HG02884 (cell line): Measurements from ENCODE around the gene ACER1.
"Not testable (repeated sequence)": the region's sequence is repeated elsewhere in the genome, so short reads cannot be mapped to it uniquely, and the experiment has no call there.

Experiments
- ATAC-seq: cut with Tn5 transposase; IDR thresholded peaks from one replicate; pipeline ENCODE4 v1.9.1; 2021; ENCODE audit warnings: mild to moderate bottlenecking, moderate library complexity; ENCODE audit not compliant: unreplicated experiment

The ACER1 gene

DNA sequence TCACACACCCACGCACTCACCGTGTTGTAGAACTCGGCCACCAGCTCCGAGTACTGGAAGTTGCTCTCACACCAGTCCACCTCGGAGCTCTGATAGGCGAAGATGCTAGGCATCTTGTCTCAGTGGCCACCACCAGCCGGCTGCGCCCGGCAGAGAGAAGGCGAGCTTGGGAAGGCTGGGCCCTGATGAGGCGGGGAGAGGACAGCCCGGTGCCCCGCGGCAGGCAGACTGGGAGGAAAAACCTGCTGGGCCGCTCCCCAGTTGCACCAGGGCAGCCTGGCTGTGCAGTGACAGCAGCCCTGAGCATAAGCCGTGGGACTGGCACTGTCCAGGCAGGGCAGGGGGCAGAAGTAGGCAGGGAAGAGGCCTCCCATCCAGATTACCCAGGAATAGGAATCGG lies at the start of gene ACER1:
TSS of gene ACER1 (minus strand) at position 174 of the 400 bp plus-strand sequence. CDS start at position 113, 61 bp downstream.
- no peak for ATAC-seq

GRCh38 chr19:6383188-6383587 lies 49.8 kb upstream of the ACER1 start:
- no peak for ATAC-seq

DNA sequence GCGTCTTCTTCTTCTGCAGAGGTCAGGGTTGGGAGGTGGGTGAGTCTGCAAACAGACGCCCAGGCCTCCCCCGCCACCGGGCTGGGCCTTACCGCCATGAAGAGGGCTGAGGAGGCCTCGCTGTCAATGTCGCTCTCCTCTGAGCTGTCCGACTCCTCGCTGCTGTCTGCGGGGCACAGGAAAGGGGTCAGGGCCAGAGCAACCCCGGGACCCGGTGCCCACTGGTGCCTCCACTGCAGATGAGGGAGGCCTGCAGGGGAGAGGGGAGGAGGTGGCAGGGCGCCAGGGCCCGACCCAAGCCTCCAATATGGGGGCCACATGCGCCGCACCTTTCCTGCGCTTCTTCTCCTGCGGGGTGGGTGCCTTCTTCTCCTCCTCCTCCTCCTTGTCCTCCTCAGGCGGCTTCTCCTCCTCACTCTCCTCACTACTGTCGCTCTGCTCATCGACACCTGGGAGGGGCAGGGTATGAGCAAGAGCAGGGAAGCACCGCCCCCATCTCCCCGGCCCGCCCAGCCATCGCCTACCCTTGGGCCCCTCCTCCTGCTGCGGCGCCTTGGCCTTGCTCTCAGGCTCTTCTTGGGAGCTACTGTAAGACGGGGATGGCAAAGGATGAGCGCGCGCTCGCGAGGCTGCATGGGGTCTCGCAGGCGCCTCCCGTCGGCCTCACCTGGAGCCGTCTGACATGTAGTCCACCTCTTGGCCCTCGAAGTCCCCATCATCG lies 47.8 kb upstream of the ACER1 start:
- no peak for ATAC-seq

DNA sequence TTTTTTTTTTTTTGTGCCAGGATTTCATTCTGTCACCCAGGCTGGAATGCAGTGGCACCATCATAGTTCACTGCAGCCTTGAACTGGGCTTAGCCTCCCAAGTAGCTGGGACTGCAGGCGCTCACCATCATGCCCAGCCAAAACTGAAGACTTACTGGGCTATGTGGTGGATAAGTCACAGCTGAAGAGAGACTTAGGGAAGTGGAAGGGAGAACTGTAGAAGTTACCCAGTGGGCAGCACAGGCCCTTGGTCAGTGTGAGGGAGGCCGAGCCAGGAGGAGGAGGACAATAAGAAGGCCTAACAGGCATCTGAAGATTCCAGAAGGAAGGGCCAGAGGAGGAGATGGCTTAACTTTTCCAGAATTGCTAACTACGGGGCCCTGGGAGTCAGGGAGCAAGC lies 46.3 kb upstream of the ACER1 start:
- no peak for ATAC-seq

DNA sequence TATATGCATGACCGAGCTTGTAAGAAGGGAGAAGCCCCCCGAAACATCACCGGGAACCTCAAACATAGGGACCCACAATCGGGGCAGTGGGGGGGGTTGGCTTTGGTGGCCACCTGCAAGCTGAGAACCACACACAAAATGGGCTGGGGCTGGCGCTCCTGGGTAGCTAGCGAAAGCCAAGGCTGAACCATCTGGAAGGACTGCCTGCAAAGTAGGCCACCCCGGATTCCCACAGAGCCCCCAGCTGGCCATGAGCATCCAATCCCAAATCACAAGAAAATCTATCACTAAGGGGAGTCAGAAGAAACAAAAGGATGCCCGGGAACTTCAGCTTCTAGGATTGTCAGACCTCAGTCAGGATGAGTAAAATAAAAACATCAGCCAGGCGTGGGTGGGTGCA lies 45.1 kb upstream of the ACER1 start:
- ATAC-seq = no peak

DNA sequence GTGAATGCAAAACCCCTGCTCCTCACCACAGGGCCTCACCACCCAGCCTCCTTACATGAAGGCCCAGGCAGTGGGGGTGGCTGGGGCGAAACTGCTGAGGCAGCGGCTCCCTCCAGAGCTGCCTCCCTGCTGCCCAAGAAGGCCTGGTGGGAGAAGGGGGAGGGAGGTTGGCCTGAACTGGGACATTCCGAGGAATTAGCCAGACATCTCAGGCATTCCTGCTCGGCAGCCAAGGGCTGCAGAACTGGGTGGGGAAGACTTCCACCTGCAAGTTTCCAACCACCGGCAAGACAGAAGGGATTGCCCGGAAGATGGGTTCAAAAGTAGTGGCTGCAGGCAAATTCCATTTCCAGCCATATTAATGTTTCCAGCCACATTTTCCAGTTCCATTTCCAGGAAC lies 44.6 kb upstream of the ACER1 start:
- ATAC-seq = no peak

DNA sequence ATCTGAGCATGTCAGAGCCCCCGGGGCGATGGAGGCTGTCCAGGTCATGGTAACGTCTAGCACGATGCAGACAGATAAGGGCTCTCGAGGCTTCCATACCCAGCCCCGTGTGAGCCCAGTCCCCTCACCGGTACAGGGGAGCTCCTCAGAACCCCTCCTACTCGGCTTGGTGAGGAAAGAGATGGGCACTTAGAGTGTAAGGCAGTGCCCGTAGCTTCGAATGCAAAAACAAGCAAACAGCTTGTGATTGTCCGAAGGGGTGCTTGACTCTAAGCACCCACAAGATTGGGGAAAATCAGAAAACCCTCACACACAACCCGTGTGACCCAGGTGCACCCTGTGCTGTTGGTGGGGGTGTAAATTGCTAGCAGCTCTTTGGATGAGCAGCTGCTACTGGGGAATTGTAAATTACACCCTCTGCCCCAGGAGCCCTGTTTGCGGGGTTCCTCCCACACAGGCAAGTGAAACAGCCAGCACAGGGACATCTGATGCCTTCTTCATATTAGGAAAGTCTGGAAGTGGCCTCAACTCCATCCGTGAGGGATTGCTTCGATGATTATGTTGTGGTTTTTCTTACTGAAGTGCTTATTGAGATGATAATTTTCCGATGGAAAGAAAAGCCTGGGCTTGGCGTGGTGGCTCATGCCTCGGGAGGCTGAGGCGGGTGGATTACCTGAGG lies 43.2 kb upstream of the ACER1 start:
- no peak for ATAC-seq

- ATAC-seq = no peak
Observed at GRCh38 chr19:6375411-6376010, 42.1 kb upstream of the ACER1 start, which contains the start of gene PSPN. Gene PSPN (minus strand): TSS chr19:6375933. CDS start chr19:6375849, 84 bp downstream.

DNA sequence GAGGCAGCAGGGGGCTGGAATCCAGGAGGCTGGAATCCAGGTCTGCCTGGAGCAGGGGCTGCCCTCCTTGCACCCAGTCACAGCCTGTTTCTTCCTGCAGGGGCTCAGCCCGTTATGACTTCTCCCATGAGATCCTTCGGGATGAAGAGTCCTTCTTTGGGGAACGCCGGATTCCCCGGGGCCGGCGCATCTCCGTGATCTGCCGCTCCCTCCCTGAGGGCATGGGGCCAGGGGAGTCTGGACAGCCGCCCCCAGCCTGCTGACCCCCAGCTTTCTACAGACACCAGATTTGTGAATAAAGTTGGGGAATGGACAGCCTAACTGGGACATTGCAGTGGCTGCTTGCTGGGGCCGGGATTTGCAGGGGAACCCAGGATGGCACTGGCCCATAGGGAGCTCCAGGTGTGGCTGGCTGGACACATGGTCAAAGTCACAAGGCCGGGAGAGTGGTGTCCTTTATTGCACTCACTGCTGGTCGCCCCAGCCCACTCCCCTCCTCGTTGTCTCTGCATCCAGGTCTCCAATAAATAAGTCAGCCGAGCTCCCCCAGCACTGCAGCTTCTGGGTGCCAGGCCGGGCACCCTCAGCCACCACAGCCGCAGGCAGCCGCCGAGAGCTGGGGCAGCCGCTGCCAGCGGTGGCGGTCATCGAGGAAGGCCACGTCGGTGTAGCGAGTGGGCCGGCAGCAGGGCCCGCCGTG lies 41.4 kb upstream of the ACER1 start:
- no peak for ATAC-seq

DNA sequence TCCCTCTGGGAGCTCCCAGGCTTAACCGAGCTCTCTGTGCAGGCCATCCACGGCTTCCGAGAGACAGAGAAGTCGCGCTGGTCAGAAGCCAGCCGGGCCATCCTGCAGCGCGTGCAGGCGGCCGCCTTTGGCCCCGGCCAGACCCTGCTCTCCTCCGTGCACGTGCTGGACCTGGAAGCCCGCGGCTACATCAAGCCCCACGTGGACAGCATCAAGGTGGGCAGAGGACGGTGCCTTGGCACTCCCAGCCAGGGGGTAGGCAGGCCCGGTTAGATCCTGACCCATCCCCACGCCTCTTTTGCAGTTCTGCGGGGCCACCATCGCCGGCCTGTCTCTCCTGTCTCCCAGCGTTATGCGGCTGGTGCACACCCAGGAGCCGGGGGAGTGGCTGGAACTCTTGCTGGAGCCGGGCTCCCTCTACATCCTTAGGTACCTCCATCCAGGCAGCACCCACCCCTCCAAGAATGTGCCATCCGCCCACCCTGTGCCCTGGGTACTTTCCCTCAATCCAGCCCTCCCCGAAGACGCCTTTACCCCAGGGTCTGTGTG lies 40.8 kb upstream of the ACER1 start:
- no peak for ATAC-seq

- ATAC-seq = no peak
Observed at GRCh38 chr19:6373813-6374108, 40.3 kb upstream of the ACER1 start.

- peak; percentile 46 for ATAC-seq
Observed at GRCh38 chr19:6373096-6373812, 39.8 kb upstream of the ACER1 start.

DNA sequence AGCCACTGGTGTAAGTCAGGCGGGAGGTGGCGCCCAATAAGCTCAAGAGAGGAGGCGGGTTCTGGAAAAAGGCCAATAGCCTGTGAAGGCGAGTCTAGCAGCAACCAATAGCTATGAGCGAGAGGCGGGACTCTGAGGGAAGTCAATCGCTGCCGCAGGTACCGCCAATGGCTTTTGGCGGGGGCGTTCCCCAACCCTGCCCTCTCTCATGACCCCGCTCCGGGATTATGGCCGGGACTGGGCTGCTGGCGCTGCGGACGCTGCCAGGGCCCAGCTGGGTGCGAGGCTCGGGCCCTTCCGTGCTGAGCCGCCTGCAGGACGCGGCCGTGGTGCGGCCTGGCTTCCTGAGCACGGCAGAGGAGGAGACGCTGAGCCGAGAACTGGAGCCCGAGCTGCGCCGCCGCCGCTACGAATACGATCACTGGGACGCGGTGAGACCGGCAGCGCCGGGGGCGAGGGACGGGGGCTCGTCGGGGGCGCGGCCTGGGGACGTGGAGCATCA lies 39.2 kb upstream of the ACER1 start, which contains the start of gene ALKBH7:
TSS of gene ALKBH7 (plus strand) at position 201 of the 502 bp plus-strand sequence. CDS start at position 228, 27 bp downstream.
- peak; percentile 73 for ATAC-seq

DNA sequence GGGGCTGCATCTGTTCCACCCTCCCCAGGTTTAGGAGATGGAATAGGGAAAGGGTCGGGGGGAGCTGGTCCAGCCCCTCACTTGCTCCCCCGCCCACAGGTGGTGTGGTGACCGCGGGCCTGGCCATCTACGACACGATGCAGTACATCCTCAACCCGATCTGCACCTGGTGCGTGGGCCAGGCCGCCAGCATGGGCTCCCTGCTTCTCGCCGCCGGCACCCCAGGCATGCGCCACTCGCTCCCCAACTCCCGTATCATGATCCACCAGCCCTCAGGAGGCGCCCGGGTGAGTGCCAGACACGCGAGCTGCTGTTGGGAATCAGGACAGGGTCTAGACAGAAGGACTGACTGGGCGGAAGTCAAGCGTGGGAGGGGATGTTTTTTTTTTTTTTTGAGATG lies 30.9 kb upstream of the ACER1 start:
- no peak for ATAC-seq

DNA sequence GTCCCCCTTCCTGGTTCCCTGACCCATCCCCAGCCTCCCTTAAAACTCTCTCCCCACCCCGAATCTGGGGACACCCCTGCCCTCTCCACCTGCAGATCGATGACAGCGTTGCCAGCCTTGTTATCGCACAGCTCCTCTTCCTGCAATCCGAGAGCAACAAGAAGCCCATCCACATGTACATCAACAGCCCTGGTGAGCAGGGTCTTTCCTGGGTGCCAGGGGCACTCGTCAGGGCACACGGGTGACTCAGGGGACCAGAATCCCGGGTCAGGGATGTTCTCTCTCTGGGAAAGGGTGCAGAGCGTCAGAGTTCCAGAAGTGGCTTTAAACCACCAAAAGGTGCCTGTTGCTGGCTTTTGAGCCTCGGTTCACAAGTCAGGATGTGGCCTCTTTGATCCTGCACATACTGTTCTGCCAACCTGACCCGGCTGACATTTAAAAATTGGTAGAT lies 29.0 kb upstream of the ACER1 start:
- ATAC-seq = no peak

- ATAC-seq = no peak
Observed at GRCh38 chr19:6362027-6362350, 28.6 kb upstream of the ACER1 start.

GRCh38 chr19:6360857-6361216 lies 27.4 kb upstream of the ACER1 start:
- ATAC-seq = not testable (repeated sequence)

- not testable (repeated sequence) for ATAC-seq
Observed at GRCh38 chr19:6360445-6360844, 27.0 kb upstream of the ACER1 start.

DNA sequence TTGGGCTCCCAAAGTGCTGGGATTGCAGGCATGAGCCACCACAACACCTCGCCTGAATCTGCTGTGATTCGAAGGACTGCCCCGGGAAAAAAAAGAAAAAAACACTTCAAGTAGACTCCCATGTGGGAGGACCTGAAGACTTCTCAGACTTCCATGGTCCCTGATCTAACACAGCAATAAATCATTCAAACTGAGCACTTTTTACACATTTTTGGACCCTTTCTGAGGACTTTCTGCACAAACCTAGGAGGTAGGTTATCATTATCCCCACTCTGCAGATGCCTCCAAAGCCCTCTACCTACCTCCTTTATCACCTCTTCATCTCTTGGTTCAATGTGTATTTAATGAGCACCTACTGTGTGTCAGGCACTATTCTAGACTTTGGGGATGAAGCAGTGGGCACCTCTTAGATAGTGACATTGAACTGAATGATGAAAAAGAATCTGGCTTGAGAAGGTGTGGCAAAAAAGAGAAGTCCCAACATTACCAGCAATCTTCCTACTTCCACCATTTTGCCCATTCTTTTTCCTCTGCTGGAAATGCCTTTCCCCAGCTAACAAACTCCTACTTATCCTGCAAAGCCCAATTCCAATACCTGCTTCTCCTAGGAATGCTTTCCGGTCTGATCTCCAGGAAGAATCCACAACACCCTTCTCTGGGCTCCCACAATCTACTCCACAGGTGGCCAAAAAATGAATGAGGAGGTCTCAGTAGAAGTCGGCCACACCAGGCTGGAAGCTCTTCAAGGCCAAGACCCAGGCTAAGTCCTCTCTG lies 26.3 kb upstream of the ACER1 start:
- no peak for ATAC-seq

DNA sequence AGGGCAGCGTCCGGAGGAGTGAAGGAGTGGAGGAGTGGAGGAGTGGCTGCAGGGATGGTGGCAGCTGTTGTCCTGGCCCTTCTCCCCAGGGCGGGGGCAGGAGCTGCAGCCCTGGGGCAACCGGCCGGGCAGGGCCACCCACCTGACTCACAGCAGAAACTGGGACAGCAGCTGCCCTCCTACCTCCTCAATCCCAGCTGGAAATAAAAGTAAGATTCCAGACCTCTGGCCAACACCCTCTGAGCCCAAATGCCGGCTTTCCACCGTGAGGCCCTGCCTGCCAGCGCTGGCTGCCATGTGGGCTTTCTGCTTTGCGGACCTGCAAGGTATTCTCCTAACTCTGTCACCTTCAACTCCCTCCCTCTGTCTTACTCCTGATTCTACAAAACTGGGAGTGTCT lies 24.6 kb upstream of the ACER1 start:
- ATAC-seq = no peak
